SK-N-MC (cell line): ENCODE measurements around the gene SH2D3C.

Experiments used
- DNase-seq: peaks from one replicate; pipeline ENCODE4 v3.0.0-alpha.2; 2011; ENCODE audit warnings: low read depth, low spot score
- H3K27ac ChIP-seq: fragments of 200-600 bp; sonication (generic); 2 replicates; pipeline ENCODE4 v1.5.1; 2016; ENCODE audit warnings: mixed run types
- H3K36me3 ChIP-seq: fragments of 200-600 bp; sonication (generic); 2 replicates; pipeline ENCODE4 v1.6.1; 2017; ENCODE audit warnings: antibody characterized with exemption, low read length, mixed read lengths; ENCODE audit not compliant: insufficient read depth
- H3K4me3 ChIP-seq: fragments of 200-600 bp; sonication (generic); 2 replicates; pipeline ENCODE4 v1.5.1; 2016
- H3K9ac ChIP-seq: fragments of 200-600 bp; sonication (generic); 2 replicates; pipeline ENCODE4 v1.8.0; 2017; ENCODE audit warnings: mixed run types, mixed read lengths; ENCODE audit not compliant: insufficient read length
- H3K9me3 ChIP-seq: fragments of 200-600 bp; sonication (generic); 2 replicates; pipeline ENCODE4 v1.6.1; 2017; ENCODE audit warnings: low read depth, mild to moderate bottlenecking, antibody characterized with exemption, low read length, moderate library complexity, mixed read lengths
- EZH2 ChIP-seq: fragments of 200-600 bp; sonication (generic); IDR thresholded peaks from one replicate; pipeline ENCODE4 v1.6.1; 2017; ENCODE audit warnings: antibody characterized with exemption
- FOXP2 ChIP-seq: optimal IDR thresholded peaks from 2 replicates; pipeline ENCODE3; 2011; ENCODE audit warnings: mild to moderate bottlenecking, moderate library complexity; ENCODE audit not compliant: insufficient read depth; ENCODE audit errors: extremely low read length, control extremely low read depth
- POLR2AphosphoS5 ChIP-seq: IDR thresholded peaks from 2 replicates; pipeline ENCODE4 v1.6.1; 2012; ENCODE audit warnings: mild to moderate bottlenecking, low read depth, low read length, borderline replicate concordance

Gene SH2D3C

DNA sequence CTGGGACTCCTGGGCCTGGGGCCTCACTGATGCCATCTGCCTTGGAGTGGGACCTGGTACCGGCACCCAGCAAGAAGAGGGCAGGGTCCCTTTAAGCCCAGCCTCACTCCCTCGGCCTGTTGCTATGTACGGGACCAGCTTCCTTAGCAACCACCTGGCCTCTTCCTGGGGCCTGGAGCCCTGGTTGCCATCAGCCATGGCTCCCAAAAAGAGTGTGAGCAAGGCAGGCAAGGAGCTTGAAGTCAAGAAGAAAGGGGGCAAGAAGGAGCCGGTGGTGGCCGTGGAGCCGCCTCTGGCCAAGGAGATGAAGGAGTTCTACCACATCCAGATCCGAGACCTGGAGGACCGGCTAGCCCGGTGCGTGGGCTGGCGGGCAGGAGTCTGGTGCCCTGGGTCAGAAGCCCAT lies 71.6 kb downstream of the SH2D3C start, which contains the start of gene CFAP157:
Gene CFAP157 (plus strand): TSS at position 153 of the 406 bp plus-strand sequence. CDS start 44 bp downstream, at position 197.
- no peak within 1 kb of the TSS for H3K27ac ChIP-seq
- no peaks in the 10 kb centered on the region for H3K9me3 ChIP-seq

DNA sequence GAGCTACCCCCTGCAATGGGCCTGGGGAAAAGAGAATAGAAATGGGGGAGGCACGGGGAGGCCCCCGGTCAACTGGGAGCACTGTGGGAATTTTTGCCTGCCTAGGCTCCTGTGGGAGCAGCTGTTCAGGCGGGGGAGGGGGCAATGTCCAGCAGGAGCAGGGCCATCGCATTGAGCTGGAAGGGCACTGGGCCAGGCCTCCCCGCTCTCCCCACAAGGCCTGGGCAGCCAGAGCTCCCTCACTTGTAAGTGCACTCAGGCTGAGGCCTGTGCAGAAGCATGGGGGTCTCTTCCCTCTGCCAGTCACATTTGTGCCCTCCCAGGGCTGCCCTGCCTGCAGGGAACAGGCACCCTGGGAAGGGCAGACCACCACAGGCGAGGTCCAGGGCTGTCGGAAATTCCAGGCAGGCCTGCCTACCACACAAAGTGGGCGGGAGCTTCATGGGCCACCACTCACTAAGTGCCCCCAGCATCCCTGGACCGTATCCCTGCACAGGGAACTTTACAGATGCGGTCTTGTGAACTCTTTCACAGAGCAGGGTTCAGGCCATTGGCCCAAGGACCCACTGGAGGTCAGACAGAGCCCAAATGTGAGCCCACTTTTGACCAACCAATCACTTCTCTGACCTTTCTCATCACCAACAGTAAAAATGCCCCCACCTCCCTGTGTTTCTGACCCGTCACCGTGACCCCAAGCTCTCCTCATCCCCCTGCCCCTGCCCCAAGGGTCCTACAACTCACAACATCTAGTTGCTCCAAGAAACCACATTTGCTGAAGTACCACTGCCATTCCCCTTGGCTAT lies 72.7 kb downstream of the SH2D3C start:
- H3K27ac ChIP-seq, result no peak overlapping the region
- DNase-seq, result no peak
- no peak overlapping the region for H3K9ac ChIP-seq
- no peaks in the 10 kb centered on the region for H3K9me3 ChIP-seq
- H3K36me3 ChIP-seq, result no peaks in the 10 kb centered on the region
- no peak for TF ChIP-seq POLR2AphosphoS5
- no peak for TF ChIP-seq EZH2
- no peak for TF ChIP-seq FOXP2
- no peak overlapping the region for H3K4me3 ChIP-seq

More for the DNA sequence above, 71.6 kb downstream of the SH2D3C start, which contains the start of gene CFAP157:
- TF ChIP-seq FOXP2, result no peak
- TF ChIP-seq EZH2, result no peak
- TF ChIP-seq POLR2AphosphoS5, result no peak
- Histone ChIP-seq H3K9ac (no peak within 1 kb of the TSS), H3K36me3 (no peaks in the 10 kb centered on the region), H3K4me3 (no peak within 1 kb of the TSS)
- DNase-seq, result no peak

DNA sequence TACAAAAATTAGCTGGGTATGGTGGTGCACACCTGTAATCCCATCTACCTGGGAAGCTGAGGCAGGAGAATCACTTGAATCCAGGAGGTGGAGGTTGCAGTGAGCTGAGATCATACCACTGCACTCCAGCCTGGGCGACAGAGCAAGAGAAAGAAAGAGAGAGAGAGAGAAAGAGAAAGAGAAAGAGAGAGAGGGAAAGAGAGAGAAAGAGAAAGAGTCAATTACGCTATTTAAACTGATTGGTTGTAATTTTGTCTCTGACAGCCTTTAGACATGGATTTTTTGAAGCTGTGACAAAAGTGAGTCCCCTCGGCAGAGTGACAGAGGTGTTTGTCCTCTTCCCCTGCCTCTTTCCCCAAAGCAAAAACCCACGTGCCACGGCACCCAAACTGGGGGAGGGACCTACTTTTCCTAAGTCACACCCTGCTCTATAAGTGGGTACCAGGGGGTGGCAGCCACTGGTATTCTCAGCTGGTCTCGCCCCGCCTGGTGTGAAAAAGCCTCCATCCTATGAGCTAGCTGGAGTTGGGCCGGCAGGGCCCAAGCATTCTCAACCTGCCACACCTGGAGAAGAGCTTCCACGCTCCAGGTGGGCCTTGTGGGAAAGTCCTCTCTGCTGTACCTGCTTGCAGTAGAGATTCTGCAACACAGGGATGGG lies 75.0 kb downstream of the SH2D3C start:
- no peaks in the 10 kb centered on the region for H3K36me3 ChIP-seq
- no peak overlapping the region for H3K4me3 ChIP-seq
- H3K9me3 ChIP-seq, result no peaks in the 10 kb centered on the region
- DNase-seq, result no peak
- no peak overlapping the region for H3K9ac ChIP-seq
- TF ChIP-seq EZH2 (no peak), FOXP2 (no peak), POLR2AphosphoS5 (no peak)
- no peak overlapping the region for H3K27ac ChIP-seq

DNA sequence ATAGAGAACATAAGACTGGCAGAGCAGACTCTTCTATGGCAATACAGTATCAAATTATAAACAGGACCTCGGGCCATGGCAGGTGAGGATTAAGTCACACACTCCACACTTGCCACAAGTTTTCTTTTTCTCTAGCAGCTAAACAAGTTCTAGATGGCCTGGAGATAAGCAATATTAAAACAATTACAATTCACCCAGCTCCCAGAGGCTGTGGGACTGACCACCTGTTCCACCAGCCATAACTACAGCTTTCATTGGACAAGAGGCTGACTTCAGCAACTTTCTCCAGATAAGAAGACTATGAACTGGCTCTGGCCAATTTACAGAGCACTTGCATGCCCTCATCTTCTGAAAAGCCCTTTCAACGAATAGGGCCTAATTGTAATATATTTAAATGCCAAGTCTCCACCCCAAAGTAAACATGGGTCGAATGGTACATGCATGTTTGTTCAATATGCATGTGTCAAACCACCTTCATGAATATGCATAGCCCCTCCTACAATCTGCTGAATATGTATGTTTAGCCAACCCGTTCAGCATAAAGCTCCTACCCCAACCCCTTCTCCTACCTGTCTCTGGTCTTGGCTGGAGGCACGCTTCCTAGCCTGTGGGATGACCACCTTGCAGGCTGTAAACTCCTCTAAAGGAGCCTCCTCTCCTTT lies 77.7 kb downstream of the SH2D3C start:
- TF ChIP-seq POLR2AphosphoS5 (no peak), EZH2 (no peak), FOXP2 (no peak)
- Histone ChIP-seq H3K36me3 (no peaks in the 10 kb centered on the region), H3K9ac (no peak overlapping the region), H3K9me3 (no peaks in the 10 kb centered on the region), H3K27ac (no peak overlapping the region), H3K4me3 (no peak overlapping the region)
- DNase-seq, result no peak

DNA sequence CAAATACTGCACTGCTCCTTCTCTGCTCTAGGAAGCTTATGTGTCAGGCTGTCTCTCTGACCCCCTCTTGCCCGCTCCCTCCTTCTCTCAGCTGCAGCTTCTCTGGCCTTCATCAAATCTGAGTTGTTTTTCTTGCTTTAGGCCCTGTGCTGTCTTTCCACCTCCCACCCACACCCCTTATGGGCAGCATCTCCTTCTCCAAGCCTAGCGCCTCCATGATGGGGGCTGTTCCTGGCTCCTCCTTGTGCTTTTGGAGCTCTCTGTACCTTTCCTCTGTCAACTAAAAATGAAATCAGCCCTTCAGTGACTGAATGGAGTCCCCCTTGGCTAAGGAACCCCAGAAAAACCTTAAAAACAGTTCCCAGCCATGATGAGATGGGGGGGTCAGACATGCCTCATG lies 78.3 kb downstream of the SH2D3C start:
- H3K9ac ChIP-seq, result no peak overlapping the region
- no peak overlapping the region for H3K27ac ChIP-seq
- H3K9me3 ChIP-seq, result no peaks in the 10 kb centered on the region
- no peaks in the 10 kb centered on the region for H3K36me3 ChIP-seq
- no peak for DNase-seq
- no peak for TF ChIP-seq FOXP2
- no peak for TF ChIP-seq POLR2AphosphoS5
- no peak for TF ChIP-seq EZH2
- H3K4me3 ChIP-seq, result no peak overlapping the region

DNA sequence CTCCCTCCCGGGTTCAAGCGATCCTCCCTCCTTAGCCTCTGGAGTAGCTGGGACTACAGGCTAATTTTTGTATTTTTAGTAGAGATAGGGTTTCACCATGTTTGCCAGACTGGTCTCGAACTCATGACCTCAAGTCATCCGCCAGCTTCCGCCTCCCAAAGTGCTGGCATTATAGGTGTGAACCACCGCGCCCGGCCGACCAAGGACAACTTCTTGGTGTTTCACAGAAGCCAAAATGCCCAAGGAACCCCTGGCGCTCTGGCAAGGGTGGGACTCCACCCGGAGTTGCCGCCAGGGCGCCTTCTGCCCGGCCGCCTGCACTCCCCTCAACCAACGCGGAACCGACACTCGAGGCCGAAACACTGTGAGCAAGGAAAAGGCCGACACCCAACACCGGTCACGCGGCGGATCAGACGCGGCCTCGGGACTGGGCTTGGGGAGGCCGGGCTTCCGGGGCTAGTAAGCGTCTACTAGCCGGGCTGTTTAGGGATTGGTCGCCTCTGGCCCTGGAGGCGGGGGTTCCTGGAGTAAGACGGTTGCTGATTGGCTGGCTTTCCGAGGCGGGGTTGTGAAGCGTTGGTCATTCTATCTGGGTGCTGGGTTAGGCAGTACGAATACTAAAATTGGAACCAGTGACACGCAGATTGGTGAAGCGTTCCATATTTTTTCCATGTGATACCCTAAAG lies 79.3 kb downstream of the SH2D3C start:
- Histone ChIP-seq H3K27ac (no peak overlapping the region), H3K9me3 (no peaks in the 10 kb centered on the region), H3K9ac (no peak overlapping the region), H3K4me3 (no peak overlapping the region), H3K36me3 (no peaks in the 10 kb centered on the region)
- TF ChIP-seq EZH2 (no peak), POLR2AphosphoS5 (no peak), FOXP2 (no peak)
- no peak for DNase-seq

DNA sequence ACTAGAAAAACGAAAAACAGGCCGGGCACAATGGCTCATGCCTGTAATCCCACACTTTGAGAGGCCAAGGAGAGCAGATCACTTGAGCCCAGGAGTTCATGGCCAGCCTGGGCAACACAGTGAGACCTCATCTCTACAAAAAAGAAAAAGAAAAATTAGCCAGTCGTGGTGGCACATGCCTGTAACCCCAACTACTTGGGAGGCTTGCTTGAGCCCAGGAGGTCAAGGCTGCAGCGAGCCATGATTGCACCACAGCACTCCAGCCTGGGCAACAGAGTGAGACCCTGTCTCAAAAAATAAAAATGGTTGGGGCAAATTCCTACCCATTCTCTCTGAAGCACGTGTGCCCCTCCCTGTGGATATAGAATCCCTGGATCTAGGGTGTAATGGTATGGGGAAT lies 80.1 kb downstream of the SH2D3C start:
- H3K9ac ChIP-seq, result no peak overlapping the region

DNA sequence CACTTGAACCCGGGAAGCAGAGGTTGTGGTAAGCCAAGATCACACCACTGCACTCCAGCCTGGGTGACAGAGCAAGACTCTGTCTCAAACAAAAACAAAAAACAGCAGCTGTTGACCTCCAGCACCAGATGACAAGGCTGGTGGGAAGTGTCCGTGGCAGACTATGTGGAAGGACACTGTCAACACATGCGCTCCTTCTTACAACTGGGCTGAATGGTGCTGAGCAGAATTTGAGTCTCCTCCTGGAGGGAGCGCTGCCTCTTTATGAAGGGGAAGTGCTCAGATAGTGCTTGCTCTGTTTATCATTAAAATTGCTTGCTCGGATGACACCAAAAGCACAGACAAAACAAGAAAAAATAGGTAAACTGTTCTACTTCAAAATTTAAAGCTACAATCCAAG lies 80.9 kb downstream of the SH2D3C start:
- Histone ChIP-seq H3K9me3 (no peaks in the 10 kb centered on the region), H3K27ac (no peak overlapping the region), H3K4me3 (no peak overlapping the region), H3K36me3 (no peaks in the 10 kb centered on the region), H3K9ac (no peak overlapping the region)
- no peak for DNase-seq
- no peak for TF ChIP-seq FOXP2
- no peak for TF ChIP-seq POLR2AphosphoS5
- TF ChIP-seq EZH2, result no peak

More for the DNA sequence above, 80.1 kb downstream of the SH2D3C start:
- TF ChIP-seq POLR2AphosphoS5 (no peak), EZH2 (no peak), FOXP2 (no peak)
- no peaks in the 10 kb centered on the region for H3K36me3 ChIP-seq
- H3K4me3 ChIP-seq, result no peak overlapping the region
- no peak for DNase-seq
- H3K9me3 ChIP-seq, result no peaks in the 10 kb centered on the region
- no peak overlapping the region for H3K27ac ChIP-seq
